ENCODE data around the gene PTGES2.
"Not testable (repeated sequence)": the region's sequence is repeated elsewhere in the genome, so short reads cannot be mapped to it uniquely, and the experiment has no call there.

DNA sequence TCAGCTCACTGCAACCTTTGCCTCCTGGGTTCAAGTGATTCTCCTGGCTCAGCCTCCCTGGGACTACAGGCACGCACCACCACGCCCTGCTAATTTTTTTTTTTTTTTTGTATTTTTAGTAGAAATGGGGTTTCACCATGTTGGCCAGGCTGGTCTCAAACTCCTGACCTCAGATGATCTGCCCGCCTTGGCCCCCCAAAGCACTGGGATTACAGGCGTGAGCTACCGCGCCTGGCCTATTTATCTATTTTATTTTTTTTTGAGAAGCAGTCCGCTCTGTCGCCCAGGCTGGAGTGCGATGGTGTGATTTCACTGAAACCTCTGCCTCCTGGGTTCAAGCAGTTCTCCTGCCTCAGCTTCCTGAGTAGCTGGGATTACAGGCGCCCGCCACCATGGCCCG is 56.1 kb downstream of the PTGES2 start:
- not testable (repeated sequence) for TF ChIP-seq SP1 (IDR thresholded peaks at IDR 0.05); JUND (IDR thresholded peaks at IDR 0.05); YY1 (IDR thresholded peaks at IDR 0.05); RAD21 (IDR thresholded peaks at IDR 0.05); EGR1 (IDR thresholded peaks at IDR 0.05; ENCODE audit: low read depth in 2 of 2); TAF1 (conservative IDR thresholded peaks at IDR 0.05); RXRA (IDR thresholded peaks at IDR 0.05); FOXA1 (IDR thresholded peaks at IDR 0.05)
- TF ChIP-seq, protein P1, sequence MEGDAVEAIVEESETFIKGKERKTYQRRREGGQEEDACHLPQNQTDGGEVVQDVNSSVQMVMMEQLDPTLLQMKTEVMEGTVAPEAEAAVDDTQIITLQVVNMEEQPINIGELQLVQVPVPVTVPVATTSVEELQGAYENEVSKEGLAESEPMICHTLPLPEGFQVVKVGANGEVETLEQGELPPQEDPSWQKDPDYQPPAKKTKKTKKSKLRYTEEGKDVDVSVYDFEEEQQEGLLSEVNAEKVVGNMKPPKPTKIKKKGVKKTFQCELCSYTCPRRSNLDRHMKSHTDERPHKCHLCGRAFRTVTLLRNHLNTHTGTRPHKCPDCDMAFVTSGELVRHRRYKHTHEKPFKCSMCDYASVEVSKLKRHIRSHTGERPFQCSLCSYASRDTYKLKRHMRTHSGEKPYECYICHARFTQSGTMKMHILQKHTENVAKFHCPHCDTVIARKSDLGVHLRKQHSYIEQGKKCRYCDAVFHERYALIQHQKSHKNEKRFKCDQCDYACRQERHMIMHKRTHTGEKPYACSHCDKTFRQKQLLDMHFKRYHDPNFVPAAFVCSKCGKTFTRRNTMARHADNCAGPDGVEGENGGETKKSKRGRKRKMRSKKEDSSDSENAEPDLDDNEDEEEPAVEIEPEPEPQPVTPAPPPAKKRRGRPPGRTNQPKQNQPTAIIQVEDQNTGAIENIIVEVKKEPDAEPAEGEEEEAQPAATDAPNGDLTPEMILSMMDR (IDR thresholded peaks at IDR 0.05; ENCODE audit: low read depth, low read length, missing input control) = not testable (repeated sequence)
- TF ChIP-seq, protein P2, sequence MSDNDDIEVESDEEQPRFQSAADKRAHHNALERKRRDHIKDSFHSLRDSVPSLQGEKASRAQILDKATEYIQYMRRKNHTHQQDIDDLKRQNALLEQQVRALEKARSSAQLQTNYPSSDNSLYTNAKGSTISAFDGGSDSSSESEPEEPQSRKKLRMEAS (IDR thresholded peaks at IDR 0.05) = not testable (repeated sequence)
- TF ChIP-seq, protein P3, sequence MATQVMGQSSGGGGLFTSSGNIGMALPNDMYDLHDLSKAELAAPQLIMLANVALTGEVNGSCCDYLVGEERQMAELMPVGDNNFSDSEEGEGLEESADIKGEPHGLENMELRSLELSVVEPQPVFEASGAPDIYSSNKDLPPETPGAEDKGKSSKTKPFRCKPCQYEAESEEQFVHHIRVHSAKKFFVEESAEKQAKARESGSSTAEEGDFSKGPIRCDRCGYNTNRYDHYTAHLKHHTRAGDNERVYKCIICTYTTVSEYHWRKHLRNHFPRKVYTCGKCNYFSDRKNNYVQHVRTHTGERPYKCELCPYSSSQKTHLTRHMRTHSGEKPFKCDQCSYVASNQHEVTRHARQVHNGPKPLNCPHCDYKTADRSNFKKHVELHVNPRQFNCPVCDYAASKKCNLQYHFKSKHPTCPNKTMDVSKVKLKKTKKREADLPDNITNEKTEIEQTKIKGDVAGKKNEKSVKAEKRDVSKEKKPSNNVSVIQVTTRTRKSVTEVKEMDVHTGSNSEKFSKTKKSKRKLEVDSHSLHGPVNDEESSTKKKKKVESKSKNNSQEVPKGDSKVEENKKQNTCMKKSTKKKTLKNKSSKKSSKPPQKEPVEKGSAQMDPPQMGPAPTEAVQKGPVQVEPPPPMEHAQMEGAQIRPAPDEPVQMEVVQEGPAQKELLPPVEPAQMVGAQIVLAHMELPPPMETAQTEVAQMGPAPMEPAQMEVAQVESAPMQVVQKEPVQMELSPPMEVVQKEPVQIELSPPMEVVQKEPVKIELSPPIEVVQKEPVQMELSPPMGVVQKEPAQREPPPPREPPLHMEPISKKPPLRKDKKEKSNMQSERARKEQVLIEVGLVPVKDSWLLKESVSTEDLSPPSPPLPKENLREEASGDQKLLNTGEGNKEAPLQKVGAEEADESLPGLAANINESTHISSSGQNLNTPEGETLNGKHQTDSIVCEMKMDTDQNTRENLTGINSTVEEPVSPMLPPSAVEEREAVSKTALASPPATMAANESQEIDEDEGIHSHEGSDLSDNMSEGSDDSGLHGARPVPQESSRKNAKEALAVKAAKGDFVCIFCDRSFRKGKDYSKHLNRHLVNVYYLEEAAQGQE (IDR thresholded peaks at IDR 0.05) = not testable (repeated sequence)
- TF ChIP-seq, protein P4, sequence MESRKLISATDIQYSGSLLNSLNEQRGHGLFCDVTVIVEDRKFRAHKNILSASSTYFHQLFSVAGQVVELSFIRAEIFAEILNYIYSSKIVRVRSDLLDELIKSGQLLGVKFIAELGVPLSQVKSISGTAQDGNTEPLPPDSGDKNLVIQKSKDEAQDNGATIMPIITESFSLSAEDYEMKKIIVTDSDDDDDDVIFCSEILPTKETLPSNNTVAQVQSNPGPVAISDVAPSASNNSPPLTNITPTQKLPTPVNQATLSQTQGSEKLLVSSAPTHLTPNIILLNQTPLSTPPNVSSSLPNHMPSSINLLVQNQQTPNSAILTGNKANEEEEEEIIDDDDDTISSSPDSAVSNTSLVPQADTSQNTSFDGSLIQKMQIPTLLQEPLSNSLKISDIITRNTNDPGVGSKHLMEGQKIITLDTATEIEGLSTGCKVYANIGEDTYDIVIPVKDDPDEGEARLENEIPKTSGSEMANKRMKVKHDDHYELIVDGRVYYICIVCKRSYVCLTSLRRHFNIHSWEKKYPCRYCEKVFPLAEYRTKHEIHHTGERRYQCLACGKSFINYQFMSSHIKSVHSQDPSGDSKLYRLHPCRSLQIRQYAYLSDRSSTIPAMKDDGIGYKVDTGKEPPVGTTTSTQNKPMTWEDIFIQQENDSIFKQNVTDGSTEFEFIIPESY (IDR thresholded peaks at IDR 0.05) = not testable (repeated sequence)
- TF ChIP-seq, protein P5, sequence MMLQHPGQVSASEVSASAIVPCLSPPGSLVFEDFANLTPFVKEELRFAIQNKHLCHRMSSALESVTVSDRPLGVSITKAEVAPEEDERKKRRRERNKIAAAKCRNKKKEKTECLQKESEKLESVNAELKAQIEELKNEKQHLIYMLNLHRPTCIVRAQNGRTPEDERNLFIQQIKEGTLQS (IDR thresholded peaks at IDR 0.05) = not testable (repeated sequence)
